AG10803 (cell line): ENCODE results near the gene FAM216B.

Source experiments
- DNase-seq: peaks from one replicate; pipeline ENCODE4 v3.0.0; 2010; ENCODE audit warnings: low read depth
- H3K4me3 ChIP-seq: 2 replicates; pipeline ENCODE4 v1.5.1; 2011; ENCODE audit warnings: mild to moderate bottlenecking, low read length, control low read depth
- CTCF ChIP-seq: conservative IDR thresholded peaks from 2 replicates; pipeline ENCODE4 v1.5.1; 2011; ENCODE audit warnings: mild to moderate bottlenecking, low read length, control low read depth, inconsistent platforms

FAM216B gene

GRCh38 chr13:42746866-42747265 lies 34.5 kb upstream of the FAM216B start:
- DNase-seq: no peak
- H3K4me3 ChIP-seq: no peak overlapping the region
- no peak for TF ChIP-seq CTCF

- no peak for TF ChIP-seq CTCF
- H3K4me3 ChIP-seq: no peak overlapping the region
- peak; percentile 97 for DNase-seq
Measured at GRCh38 chr13:42747399-42747873, 33.9 kb upstream of the FAM216B start.

- DNase-seq: no peak
- no peak overlapping the region for H3K4me3 ChIP-seq
- TF ChIP-seq CTCF: no peak
Measured at GRCh38 chr13:42750794-42751193, 30.6 kb upstream of the FAM216B start.

- H3K4me3 ChIP-seq: no peak overlapping the region
- DNase-seq: no peak
- TF ChIP-seq CTCF: no peak
Measured at GRCh38 chr13:42751693-42752092, 29.7 kb upstream of the FAM216B start.

- DNase-seq: no peak
- TF ChIP-seq CTCF: no peak
- H3K4me3 ChIP-seq: no peak overlapping the region
Measured at GRCh38 chr13:42752731-42753130, 28.7 kb upstream of the FAM216B start.

- no peak for TF ChIP-seq CTCF
- H3K4me3 ChIP-seq: no peak overlapping the region
- no peak for DNase-seq
Measured at GRCh38 chr13:42753697-42754096, 27.7 kb upstream of the FAM216B start.

GRCh38 chr13:42754801-42755510 lies 26.4 kb upstream of the FAM216B start:
- no peak overlapping the region for H3K4me3 ChIP-seq
- DNase-seq: no peak
- no peak for TF ChIP-seq CTCF
